ENCODE data around the gene OR6B1. TPM values are rescaled to one million over a fixed set of nuclear protein-coding genes. Genes with fewer than 3 reads are reported as not detected.

OR6B1 gene
- total and polyA plus RNA-seq, 2 donors (not counting 3 experiments of a cell fraction or from before 2014, with no cell fraction given): not detected

DNA sequence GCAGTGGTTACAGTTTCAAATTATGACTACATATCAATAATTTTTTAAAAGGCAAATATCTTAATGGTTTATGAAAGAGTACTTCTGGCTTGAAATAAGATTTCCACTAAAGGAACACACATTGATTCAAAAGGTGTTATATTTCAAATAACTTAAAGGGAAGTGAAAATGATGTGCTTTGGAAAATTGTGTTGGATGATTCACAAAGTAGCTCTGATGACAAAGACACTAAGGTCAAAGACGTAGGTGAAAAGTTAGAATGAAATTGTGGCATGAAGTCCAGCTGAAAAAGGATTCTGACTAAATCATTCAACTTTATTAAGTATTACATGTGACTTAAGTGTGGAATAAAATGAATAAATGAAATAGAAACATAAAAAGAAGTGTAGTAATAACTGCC lies 27.9 kb downstream of the OR6B1 start:
- dilution Hi-C loops (cut with MboI; ENCODE audit: extremely low pct_ligation_motif_present, low sequenced_read_pairs): no loop called here
- Histone ChIP-seq H3K79me2 (ENCODE audit: control insufficient read depth, insufficient read depth, low read length) (no peaks in the 10 kb centered on the region), H3K4me1 (ENCODE audit: control insufficient read depth, extremely low read depth, insufficient read depth, low read length) (no peaks in the 10 kb centered on the region), H4K20me1 (replicated peaks; ENCODE audit: control insufficient read depth, extremely low read depth, insufficient read depth, low read length) (no peaks in the 10 kb centered on the region), H2AFZ (ENCODE audit: low read depth, low read length) (no peak overlapping the region), H3K27me3 (ENCODE audit: control insufficient read depth in 2 of 2, insufficient read depth in 2 of 2, low read length in 2 of 2) (no peaks in the 10 kb centered on the region), H3K27ac (ENCODE audit: insufficient read depth, low read depth, low read length) (no peak overlapping the region), H3K9me3 (replicated peaks; ENCODE audit: control insufficient read depth, insufficient read depth, low read length) (no peaks in the 10 kb centered on the region), H3K4me2 (ENCODE audit: insufficient read depth, low read length) (no peak overlapping the region), H3K36me3 (ENCODE audit: control insufficient read depth in 2 of 2, extremely low read depth in 1 of 2, insufficient read depth in 2 of 2, low read length in 2 of 2) (no peaks in the 10 kb centered on the region), H3K4me3 (replicated peaks in 1 of 3; ENCODE audit: insufficient read depth in 1 of 3, low read depth in 1 of 3, low read length in 3 of 3) (no peak overlapping the region), H3K9ac (replicated peaks; ENCODE audit: extremely low read depth, insufficient read depth, low read length) (no peak overlapping the region), H3K9me1 (replicated peaks; ENCODE audit: control insufficient read depth, extremely low read depth, insufficient read depth, low read length) (no peaks in the 10 kb centered on the region)
- TF ChIP-seq FOS (IDR thresholded peaks at IDR 0.05; ENCODE audit: borderline replicate concordance, insufficient read depth, low read length) (peak; percentile 39), EZH2 (IDR thresholded peaks at IDR 0.05; ENCODE audit: borderline replicate concordance, low read depth, low read length, severe bottlenecking) (no peak), POLR2A (IDR thresholded peaks at IDR 0.05; ENCODE audit: low read depth, low read length) (no peak)
- TF ChIP-seq, protein P1, sequence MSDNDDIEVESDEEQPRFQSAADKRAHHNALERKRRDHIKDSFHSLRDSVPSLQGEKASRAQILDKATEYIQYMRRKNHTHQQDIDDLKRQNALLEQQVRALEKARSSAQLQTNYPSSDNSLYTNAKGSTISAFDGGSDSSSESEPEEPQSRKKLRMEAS (IDR thresholded peaks at IDR 0.05; ENCODE audit: insufficient read depth, insufficient read length): no peak
- TF ChIP-seq, protein P2, sequence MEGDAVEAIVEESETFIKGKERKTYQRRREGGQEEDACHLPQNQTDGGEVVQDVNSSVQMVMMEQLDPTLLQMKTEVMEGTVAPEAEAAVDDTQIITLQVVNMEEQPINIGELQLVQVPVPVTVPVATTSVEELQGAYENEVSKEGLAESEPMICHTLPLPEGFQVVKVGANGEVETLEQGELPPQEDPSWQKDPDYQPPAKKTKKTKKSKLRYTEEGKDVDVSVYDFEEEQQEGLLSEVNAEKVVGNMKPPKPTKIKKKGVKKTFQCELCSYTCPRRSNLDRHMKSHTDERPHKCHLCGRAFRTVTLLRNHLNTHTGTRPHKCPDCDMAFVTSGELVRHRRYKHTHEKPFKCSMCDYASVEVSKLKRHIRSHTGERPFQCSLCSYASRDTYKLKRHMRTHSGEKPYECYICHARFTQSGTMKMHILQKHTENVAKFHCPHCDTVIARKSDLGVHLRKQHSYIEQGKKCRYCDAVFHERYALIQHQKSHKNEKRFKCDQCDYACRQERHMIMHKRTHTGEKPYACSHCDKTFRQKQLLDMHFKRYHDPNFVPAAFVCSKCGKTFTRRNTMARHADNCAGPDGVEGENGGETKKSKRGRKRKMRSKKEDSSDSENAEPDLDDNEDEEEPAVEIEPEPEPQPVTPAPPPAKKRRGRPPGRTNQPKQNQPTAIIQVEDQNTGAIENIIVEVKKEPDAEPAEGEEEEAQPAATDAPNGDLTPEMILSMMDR (IDR thresholded peaks at IDR 0.05; ENCODE audit: extremely low read depth in 1 of 2, insufficient read depth in 1 of 2, low read depth in 1 of 2, low read length in 2 of 2): no peak
- DNase-seq (ENCODE audit: low read depth, low spot score): peak; percentile 29
- intact Hi-C loops (cut with micrococcal nuclease): loop anchor here (2.0 to 5.0 kb wide), 2 partner anchors 99 to 125 kb away; partner anchors contain the start of gene TCAF1
- POLR2A ChIA-PET: no interaction called here
- no TSS peak for BruUV-seq (replicated peaks)
- CTCF ChIA-PET: interaction anchor here (0.8 to 4.6 kb wide), 7 partner anchors 10 to 813 kb away, joined by 3 to 39 read pairs (median 3); no protein-coding TSS in a partner anchor
- no peak for FAIRE-seq

- dilution Hi-C loops (cut with MboI; ENCODE audit: extremely low pct_ligation_motif_present, low sequenced_read_pairs): no loop called here
- Histone ChIP-seq H3K79me2 (ENCODE audit: control insufficient read depth, insufficient read depth, low read length) (no peaks in the 10 kb centered on the region), H3K36me3 (ENCODE audit: control insufficient read depth in 2 of 2, extremely low read depth in 1 of 2, insufficient read depth in 2 of 2, low read length in 2 of 2) (no peaks in the 10 kb centered on the region), H3K9me1 (replicated peaks; ENCODE audit: control insufficient read depth, extremely low read depth, insufficient read depth, low read length) (no peaks in the 10 kb centered on the region), H3K4me3 (replicated peaks in 1 of 3; ENCODE audit: insufficient read depth in 1 of 3, low read depth in 1 of 3, low read length in 3 of 3) (no peak overlapping the region), H3K9me3 (replicated peaks; ENCODE audit: control insufficient read depth, insufficient read depth, low read length) (no peaks in the 10 kb centered on the region), H4K20me1 (replicated peaks; ENCODE audit: control insufficient read depth, extremely low read depth, insufficient read depth, low read length) (no peaks in the 10 kb centered on the region), H3K27me3 (ENCODE audit: control insufficient read depth in 2 of 2, insufficient read depth in 2 of 2, low read length in 2 of 2) (no peaks in the 10 kb centered on the region), H3K4me1 (ENCODE audit: control insufficient read depth, extremely low read depth, insufficient read depth, low read length) (no peaks in the 10 kb centered on the region), H3K4me2 (ENCODE audit: insufficient read depth, low read length) (no peak overlapping the region), H3K27ac (ENCODE audit: insufficient read depth, low read depth, low read length) (no peak overlapping the region), H3K9ac (replicated peaks; ENCODE audit: extremely low read depth, insufficient read depth, low read length) (no peak overlapping the region), H2AFZ (ENCODE audit: low read depth, low read length) (no peak overlapping the region)
- ChIA-PET POLR2A (no interaction called here), CTCF (interaction anchor here (1.3 to 4.6 kb wide), 3 partner anchors 100 to 291 kb away, joined by 6 to 39 read pairs (median 7); no protein-coding TSS in a partner anchor)
- intact Hi-C loops (cut with micrococcal nuclease): loop anchor here (2.0 to 5.0 kb wide), 2 partner anchors 99 to 126 kb away; partner anchors contain the start of gene TCAF1
- no peak for TF ChIP-seq POLR2A (IDR thresholded peaks at IDR 0.05; ENCODE audit: low read depth, low read length)
- no peak for TF ChIP-seq POLR2AphosphoS5 (IDR thresholded peaks at IDR 0.05; ENCODE audit: insufficient read depth, low read depth, low read length)
- TF ChIP-seq MYC (IDR thresholded peaks at IDR 0.05; ENCODE audit: low read depth, low read length): no peak
- no peak for TF ChIP-seq GATA2 (IDR thresholded peaks at IDR 0.05; ENCODE audit: insufficient read depth, insufficient read length, low read depth, low read length)
- TF ChIP-seq, protein P1 (IDR thresholded peaks at IDR 0.05; ENCODE audit: insufficient read depth, insufficient read length): no peak
- no peak for TF ChIP-seq JUN (IDR thresholded peaks at IDR 0.05; ENCODE audit: borderline replicate concordance, insufficient read depth, insufficient read length, low read depth)
- no peak for TF ChIP-seq FOS (IDR thresholded peaks at IDR 0.05; ENCODE audit: borderline replicate concordance, insufficient read depth, low read length)
- TF ChIP-seq EZH2 (IDR thresholded peaks at IDR 0.05; ENCODE audit: borderline replicate concordance, low read depth, low read length, severe bottlenecking): no peak
- TF ChIP-seq, protein P2 (IDR thresholded peaks at IDR 0.05; ENCODE audit: extremely low read depth in 1 of 2, insufficient read depth in 1 of 2, low read depth in 1 of 2, low read length in 2 of 2): no peak
- DNase-seq (ENCODE audit: low read depth, low spot score): no peak
- FAIRE-seq: no peak
- no TSS peak for BruUV-seq (replicated peaks)
Measured at GRCh38 chr7:144028547-144028946, 28.4 kb downstream of the OR6B1 start.
